SK-N-SH treated with all-trans-retinoic acid at 6 μM for 48 hours (cell line): ENCODE measurements around the gene IKZF3.

Experiments used
- ATAC-seq: fragments of 200-7000 bp; cut with Tn5 transposase; 3 replicates; pipeline ENCODE4 v1.9.1; 2020; ENCODE audit warnings: mild to moderate bottlenecking, moderate library complexity
- ARNTL ChIP-seq: fragments of 450-650 bp; formaldehyde crosslinking; IDR thresholded peaks from 2 replicates; pipeline ENCODE4 v1.5.0; 2020; ENCODE audit warnings: low read depth, mild to moderate bottlenecking, moderate library complexity, borderline replicate concordance
- BACH2 ChIP-seq: fragments of 250-450 bp; sonication (Bioruptor Pico); IDR thresholded peaks from 2 replicates; pipeline ENCODE4 v1.9.0; 2021; ENCODE audit warnings: mild to moderate bottlenecking, borderline replicate concordance
- CSDC2 ChIP-seq: fragments of 250-450 bp; sonication (Bioruptor Pico); IDR thresholded peaks from 2 replicates; pipeline ENCODE4 v1.5.0; 2020; ENCODE audit warnings: mild to moderate bottlenecking, moderate library complexity
- ESRRG ChIP-seq: fragments of 250-450 bp; sonication (Bioruptor Pico); IDR thresholded peaks from 2 replicates; pipeline ENCODE4 v1.6.1; 2021; ENCODE audit warnings: mild to moderate bottlenecking
- GLIS3 ChIP-seq: fragments of 250-450 bp; sonication (Bioruptor Pico); IDR thresholded peaks from 2 replicates; pipeline ENCODE4 v1.5.0; 2020; ENCODE audit warnings: mild to moderate bottlenecking, moderate library complexity
- ISL1 ChIP-seq: fragments of 250-450 bp; sonication (Bioruptor Pico); IDR thresholded peaks from 2 replicates; pipeline ENCODE4 v2.1.2; 2022; ENCODE audit warnings: mild to moderate bottlenecking, moderate library complexity
- OSR1 ChIP-seq: fragments of 250-450 bp; sonication (Bioruptor Pico); IDR thresholded peaks from 2 replicates; pipeline ENCODE4 v1.8.0; 2022; ENCODE audit warnings: moderate library complexity, mild to moderate bottlenecking, inconsistent platforms
- PPARA ChIP-seq: fragments of 250-450 bp; sonication (Bioruptor Pico); IDR thresholded peaks from 2 replicates; pipeline ENCODE4 v1.5.0; 2020; ENCODE audit warnings: mild to moderate bottlenecking, borderline replicate concordance
- SNAI2 ChIP-seq: fragments of 250-450 bp; sonication (Bioruptor Pico); IDR thresholded peaks from 2 replicates; pipeline ENCODE4 v1.5.0; 2020; ENCODE audit warnings: mild to moderate bottlenecking, moderate library complexity
- TCF4 ChIP-seq: fragments of 250-450 bp; sonication (Bioruptor Pico); IDR thresholded peaks from 2 replicates; pipeline ENCODE4 v1.8.0; 2021; ENCODE audit warnings: mild to moderate bottlenecking, moderate library complexity, borderline replicate concordance
- ZC3H10 ChIP-seq: fragments of 250-450 bp; sonication (Bioruptor Pico); IDR thresholded peaks from 2 replicates; pipeline ENCODE4 v1.5.1; 2021; ENCODE audit warnings: mild to moderate bottlenecking, moderate library complexity
- ZFP30 ChIP-seq: fragments of 450-650 bp; formaldehyde crosslinking; IDR thresholded peaks from 2 replicates; pipeline ENCODE4 v1.5.0; 2022; ENCODE audit warnings: mild to moderate bottlenecking, moderate library complexity
- ZNF565 ChIP-seq: fragments of 450-650 bp; formaldehyde crosslinking; conservative IDR thresholded peaks from 2 replicates; pipeline ENCODE4 v1.5.0; 2020; ENCODE audit warnings: low read depth, mild to moderate bottlenecking, moderate library complexity
- ZNF70 ChIP-seq: fragments of 450-650 bp; formaldehyde crosslinking; IDR thresholded peaks from 2 replicates; pipeline ENCODE4 v1.5.0; 2020; ENCODE audit warnings: mild to moderate bottlenecking, moderate library complexity
- ZNF8 ChIP-seq: fragments of 450-650 bp; formaldehyde crosslinking; IDR thresholded peaks from 2 replicates; pipeline ENCODE4 v1.5.0; 2020; ENCODE audit warnings: mild to moderate bottlenecking, moderate library complexity
- TF ChIP-seq, protein P1 (sequence below): fragments of 250-450 bp; sonication (Bioruptor Pico); IDR thresholded peaks from 2 replicates; pipeline ENCODE4 v1.5.1; 2020; ENCODE audit warnings: low read depth, mild to moderate bottlenecking, moderate library complexity
- TF ChIP-seq, protein P2 (sequence below): fragments of 250-450 bp; sonication (Bioruptor Pico); IDR thresholded peaks from 2 replicates; pipeline ENCODE4 v1.8.0; 2021; ENCODE audit warnings: low read depth, mild to moderate bottlenecking, moderate library complexity, borderline replicate concordance
- TF ChIP-seq, protein P3 (sequence below): fragments of 250-450 bp; sonication (Bioruptor Pico); IDR thresholded peaks from 2 replicates; pipeline ENCODE4 v1.5.0; 2020; ENCODE audit warnings: mild to moderate bottlenecking, moderate library complexity
- TF ChIP-seq, protein P4 (sequence below): fragments of 250-450 bp; sonication (Bioruptor Pico); IDR thresholded peaks from 2 replicates; pipeline ENCODE4 v1.8.0; 2020; ENCODE audit warnings: mild to moderate bottlenecking, moderate library complexity, borderline replicate concordance

IKZF3 gene

DNA sequence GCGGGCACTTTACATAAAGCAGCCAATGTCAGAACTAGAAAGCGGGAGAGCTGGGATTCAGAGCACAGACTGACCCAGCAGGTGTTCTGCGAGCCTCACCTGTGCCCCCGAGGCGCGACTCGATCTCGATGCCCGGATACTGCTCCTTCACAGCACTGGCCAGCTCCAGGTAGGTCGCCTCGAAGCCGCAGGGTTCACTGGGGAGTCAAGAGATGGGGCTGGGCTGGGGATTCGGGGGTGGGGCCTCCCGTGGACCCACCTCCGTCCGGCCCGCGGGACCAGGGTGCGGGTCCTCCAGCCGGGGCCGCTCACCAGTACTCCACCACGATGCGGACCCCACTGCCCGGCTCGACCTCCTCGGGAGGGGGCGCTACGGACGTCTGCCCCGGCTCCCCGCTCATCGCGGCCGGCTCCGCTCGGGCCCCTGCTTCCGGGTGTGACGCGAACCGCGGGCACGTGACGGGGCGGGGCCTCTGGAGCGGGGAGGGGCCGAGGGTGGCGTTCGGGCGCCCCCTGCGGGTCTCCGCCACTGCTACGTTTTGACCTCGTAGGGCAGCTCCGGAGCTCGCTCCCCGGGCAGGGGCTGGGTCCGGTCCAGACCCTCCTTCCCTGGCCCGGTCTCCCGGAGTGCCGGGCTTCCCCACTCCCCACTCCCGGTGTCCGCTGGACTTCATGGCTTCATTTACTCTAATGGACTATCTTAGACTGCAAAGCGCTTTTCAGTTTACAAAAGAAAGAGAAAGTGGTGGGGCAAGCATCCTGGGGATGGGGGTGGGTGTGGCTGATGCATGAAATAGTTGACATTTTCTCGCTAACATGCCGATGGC lies 133.8 kb downstream of the IKZF3 start, which contains the start of gene MIEN1:
MIEN1 (minus strand) TSS at position 438 of the 827 bp plus-strand sequence; CDS start at position 401, 37 bp downstream.
- peak; percentile 93 for ATAC-seq
- TF ChIP-seq ZNF8 (CRISPR knock-in tag) (no peak), ZNF70 (no peak), ARNTL (CRISPR knock-in tag) (no peak), ISL1 (CRISPR knock-in tag) (no peak), TCF4 (no peak), OSR1 (no peak), ZFP30 (CRISPR knock-in tag) (no peak), PPARA (CRISPR knock-in tag) (no peak), ZC3H10 (no peak), ZNF565 (no peak)
- TF ChIP-seq, protein P1, sequence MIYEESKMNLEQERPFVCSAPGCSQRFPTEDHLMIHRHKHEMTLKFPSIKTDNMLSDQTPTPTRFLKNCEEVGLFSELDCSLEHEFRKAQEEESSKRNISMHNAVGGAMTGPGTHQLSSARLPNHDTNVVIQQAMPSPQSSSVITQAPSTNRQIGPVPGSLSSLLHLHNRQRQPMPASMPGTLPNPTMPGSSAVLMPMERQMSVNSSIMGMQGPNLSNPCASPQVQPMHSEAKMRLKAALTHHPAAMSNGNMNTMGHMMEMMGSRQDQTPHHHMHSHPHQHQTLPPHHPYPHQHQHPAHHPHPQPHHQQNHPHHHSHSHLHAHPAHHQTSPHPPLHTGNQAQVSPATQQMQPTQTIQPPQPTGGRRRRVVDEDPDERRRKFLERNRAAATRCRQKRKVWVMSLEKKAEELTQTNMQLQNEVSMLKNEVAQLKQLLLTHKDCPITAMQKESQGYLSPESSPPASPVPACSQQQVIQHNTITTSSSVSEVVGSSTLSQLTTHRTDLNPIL (CRISPR knock-in tag), result no peak
- TF ChIP-seq, protein P2, sequence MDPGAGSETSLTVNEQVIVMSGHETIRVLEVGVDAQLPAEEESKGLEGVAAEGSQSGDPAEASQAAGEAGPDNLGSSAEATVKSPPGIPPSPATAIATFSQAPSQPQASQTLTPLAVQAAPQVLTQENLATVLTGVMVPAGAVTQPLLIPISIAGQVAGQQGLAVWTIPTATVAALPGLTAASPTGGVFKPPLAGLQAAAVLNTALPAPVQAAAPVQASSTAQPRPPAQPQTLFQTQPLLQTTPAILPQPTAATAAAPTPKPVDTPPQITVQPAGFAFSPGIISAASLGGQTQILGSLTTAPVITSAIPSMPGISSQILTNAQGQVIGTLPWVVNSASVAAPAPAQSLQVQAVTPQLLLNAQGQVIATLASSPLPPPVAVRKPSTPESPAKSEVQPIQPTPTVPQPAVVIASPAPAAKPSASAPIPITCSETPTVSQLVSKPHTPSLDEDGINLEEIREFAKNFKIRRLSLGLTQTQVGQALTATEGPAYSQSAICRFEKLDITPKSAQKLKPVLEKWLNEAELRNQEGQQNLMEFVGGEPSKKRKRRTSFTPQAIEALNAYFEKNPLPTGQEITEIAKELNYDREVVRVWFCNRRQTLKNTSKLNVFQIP, result no peak
- TF ChIP-seq, protein P3, sequence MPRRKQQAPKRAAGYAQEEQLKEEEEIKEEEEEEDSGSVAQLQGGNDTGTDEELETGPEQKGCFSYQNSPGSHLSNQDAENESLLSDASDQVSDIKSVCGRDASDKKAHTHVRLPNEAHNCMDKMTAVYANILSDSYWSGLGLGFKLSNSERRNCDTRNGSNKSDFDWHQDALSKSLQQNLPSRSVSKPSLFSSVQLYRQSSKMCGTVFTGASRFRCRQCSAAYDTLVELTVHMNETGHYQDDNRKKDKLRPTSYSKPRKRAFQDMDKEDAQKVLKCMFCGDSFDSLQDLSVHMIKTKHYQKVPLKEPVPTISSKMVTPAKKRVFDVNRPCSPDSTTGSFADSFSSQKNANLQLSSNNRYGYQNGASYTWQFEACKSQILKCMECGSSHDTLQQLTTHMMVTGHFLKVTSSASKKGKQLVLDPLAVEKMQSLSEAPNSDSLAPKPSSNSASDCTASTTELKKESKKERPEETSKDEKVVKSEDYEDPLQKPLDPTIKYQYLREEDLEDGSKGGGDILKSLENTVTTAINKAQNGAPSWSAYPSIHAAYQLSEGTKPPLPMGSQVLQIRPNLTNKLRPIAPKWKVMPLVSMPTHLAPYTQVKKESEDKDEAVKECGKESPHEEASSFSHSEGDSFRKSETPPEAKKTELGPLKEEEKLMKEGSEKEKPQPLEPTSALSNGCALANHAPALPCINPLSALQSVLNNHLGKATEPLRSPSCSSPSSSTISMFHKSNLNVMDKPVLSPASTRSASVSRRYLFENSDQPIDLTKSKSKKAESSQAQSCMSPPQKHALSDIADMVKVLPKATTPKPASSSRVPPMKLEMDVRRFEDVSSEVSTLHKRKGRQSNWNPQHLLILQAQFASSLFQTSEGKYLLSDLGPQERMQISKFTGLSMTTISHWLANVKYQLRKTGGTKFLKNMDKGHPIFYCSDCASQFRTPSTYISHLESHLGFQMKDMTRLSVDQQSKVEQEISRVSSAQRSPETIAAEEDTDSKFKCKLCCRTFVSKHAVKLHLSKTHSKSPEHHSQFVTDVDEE, result no peak

DNA sequence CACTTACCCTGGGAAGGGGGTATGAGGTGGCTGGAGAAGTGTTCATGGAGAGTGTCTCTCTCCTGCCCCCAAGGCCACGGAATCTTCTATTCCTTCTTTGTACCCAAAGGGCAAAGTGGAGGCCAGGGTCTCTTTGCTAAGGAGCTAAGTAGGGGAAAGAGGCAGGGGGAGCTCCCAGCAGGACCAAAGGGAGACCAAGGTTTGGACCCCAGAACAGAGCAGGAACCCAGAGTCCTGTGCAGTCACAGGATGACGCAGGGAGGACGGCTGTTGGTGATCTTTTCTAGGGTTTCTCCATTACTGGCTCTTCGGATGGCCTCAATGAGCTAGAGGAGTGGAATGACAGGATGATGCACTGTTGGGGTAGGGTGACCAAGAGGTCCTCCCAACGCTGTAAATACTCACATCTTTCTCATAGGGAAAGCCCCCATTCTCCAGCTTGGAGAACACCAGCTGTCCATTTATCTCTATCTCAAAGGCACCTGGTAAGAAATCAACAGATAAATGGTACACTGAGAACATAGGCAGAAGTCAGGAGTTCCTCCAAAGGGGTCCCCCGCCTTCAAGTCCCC lies 134.7 kb downstream of the IKZF3 start:
- no peak for TF ChIP-seq ZFP30 (CRISPR knock-in tag)
- no peak for ATAC-seq

DNA sequence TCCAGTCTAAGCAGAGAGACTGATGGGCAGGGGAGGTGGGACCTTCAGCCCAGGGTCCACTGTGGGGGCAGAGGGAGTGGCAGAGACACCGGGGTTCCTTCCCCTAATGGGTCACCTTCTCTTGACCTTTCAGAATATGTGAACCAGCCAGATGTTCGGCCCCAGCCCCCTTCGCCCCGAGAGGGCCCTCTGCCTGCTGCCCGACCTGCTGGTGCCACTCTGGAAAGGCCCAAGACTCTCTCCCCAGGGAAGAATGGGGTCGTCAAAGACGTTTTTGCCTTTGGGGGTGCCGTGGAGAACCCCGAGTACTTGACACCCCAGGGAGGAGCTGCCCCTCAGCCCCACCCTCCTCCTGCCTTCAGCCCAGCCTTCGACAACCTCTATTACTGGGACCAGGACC lies 136.6 kb downstream of the IKZF3 start:
- TF ChIP-seq BACH2 (CRISPR knock-in tag) (no peak), SNAI2 (CRISPR knock-in tag) (no peak), CSDC2 (CRISPR knock-in tag) (no peak), ISL1 (CRISPR knock-in tag) (no peak), TCF4 (no peak), ZNF565 (no peak), PPARA (CRISPR knock-in tag) (no peak), ARNTL (CRISPR knock-in tag) (no peak), OSR1 (no peak), GLIS3 (CRISPR knock-in tag) (no peak)
- TF ChIP-seq, protein P4, sequence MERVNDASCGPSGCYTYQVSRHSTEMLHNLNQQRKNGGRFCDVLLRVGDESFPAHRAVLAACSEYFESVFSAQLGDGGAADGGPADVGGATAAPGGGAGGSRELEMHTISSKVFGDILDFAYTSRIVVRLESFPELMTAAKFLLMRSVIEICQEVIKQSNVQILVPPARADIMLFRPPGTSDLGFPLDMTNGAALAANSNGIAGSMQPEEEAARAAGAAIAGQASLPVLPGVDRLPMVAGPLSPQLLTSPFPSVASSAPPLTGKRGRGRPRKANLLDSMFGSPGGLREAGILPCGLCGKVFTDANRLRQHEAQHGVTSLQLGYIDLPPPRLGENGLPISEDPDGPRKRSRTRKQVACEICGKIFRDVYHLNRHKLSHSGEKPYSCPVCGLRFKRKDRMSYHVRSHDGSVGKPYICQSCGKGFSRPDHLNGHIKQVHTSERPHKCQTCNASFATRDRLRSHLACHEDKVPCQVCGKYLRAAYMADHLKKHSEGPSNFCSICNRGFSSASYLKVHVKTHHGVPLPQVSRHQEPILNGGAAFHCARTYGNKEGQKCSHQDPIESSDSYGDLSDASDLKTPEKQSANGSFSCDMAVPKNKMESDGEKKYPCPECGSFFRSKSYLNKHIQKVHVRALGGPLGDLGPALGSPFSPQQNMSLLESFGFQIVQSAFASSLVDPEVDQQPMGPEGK (CRISPR knock-in tag), result no peak
- TF ChIP-seq, protein P1 (CRISPR knock-in tag), result no peak
- ATAC-seq, result no peak

DNA sequence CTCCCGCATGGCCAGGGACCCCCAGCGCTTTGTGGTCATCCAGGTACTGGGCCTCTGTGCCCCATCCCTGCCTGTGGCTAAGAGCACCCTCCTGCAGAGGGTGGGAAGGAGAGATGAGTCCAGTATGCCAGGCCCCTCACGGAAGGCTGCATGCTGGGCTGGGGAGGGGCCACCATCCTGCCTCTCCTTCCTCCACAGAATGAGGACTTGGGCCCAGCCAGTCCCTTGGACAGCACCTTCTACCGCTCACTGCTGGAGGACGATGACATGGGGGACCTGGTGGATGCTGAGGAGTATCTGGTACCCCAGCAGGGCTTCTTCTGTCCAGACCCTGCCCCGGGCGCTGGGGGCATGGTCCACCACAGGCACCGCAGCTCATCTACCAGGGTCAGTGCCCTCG lies 137.5 kb downstream of the IKZF3 start:
- no peak for ATAC-seq
- TF ChIP-seq ESRRG (CRISPR knock-in tag) (no peak), ZFP30 (CRISPR knock-in tag) (no peak), ZNF70 (no peak), ZNF8 (CRISPR knock-in tag) (no peak), ZNF565 (no peak), OSR1 (no peak), BACH2 (CRISPR knock-in tag) (no peak), ISL1 (CRISPR knock-in tag) (no peak), ZC3H10 (no peak), SNAI2 (CRISPR knock-in tag) (no peak)
- TF ChIP-seq, protein P3, result no peak
- TF ChIP-seq, protein P1 (CRISPR knock-in tag), result no peak
